HepG2 (cell line): Measurements from ENCODE around the gene ACSS1.

Experiments
- CEBPB ChIP-seq: IDR thresholded peaks from 2 replicates; pipeline ENCODE4 v1.6.1; 2011; ENCODE audit warnings: low read depth, low read length, improper control_type of control experiment, borderline replicate concordance
- DZIP1 ChIP-seq: sonication (generic); formaldehyde crosslinking; IDR thresholded peaks from 2 replicates; pipeline ENCODE4 v1.5.0; 2020; ENCODE audit warnings: mild to moderate bottlenecking, missing genetic modification reagents
- ELF4 ChIP-seq: sonication (generic); formaldehyde crosslinking; IDR thresholded peaks from 2 replicates; pipeline ENCODE4 v1.5.0; 2020; ENCODE audit warnings: missing genetic modification reagents, mild to moderate bottlenecking, moderate library complexity, borderline replicate concordance
- ERF ChIP-seq: IDR thresholded peaks from 2 replicates; pipeline ENCODE4 v1.6.1; 2018; ENCODE audit warnings: missing biosample characterization, missing genetic modification reagents
- IKZF1 ChIP-seq: fragments of 450-650 bp; IDR thresholded peaks from 2 replicates; pipeline ENCODE4 v1.7.1; 2016
- MBNL3 ChIP-seq: fragments of 250-450 bp; sonication (Bioruptor Pico); conservative IDR thresholded peaks from 2 replicates; pipeline ENCODE4 v1.8.0; 2022; ENCODE audit warnings: mild to moderate bottlenecking, inconsistent platforms
- MLX ChIP-seq: IDR thresholded peaks from 2 replicates; pipeline ENCODE4 v1.6.1; 2016
- ZC3H4 ChIP-seq: sonication (generic); formaldehyde crosslinking; IDR thresholded peaks from 2 replicates; pipeline ENCODE4 v1.4.0; 2020; ENCODE audit warnings: missing genetic modification reagents, borderline replicate concordance
- ZKSCAN8 ChIP-seq: IDR thresholded peaks from 2 replicates; pipeline ENCODE4 v1.6.1; 2016; ENCODE audit warnings: borderline replicate concordance, missing genetic modification reagents, missing compliant biosample characterization
- ZMYM3 ChIP-seq: sonication (generic); formaldehyde crosslinking; IDR thresholded peaks from 2 replicates; pipeline ENCODE4 v1.5.1; 2020; ENCODE audit warnings: mild to moderate bottlenecking, missing genetic modification reagents
- ZNF282 ChIP-seq: fragments of 450-650 bp; IDR thresholded peaks from 2 replicates; pipeline ENCODE4 v1.6.1; 2018; ENCODE audit not compliant: partially characterized antibody
- TF ChIP-seq, protein P1 (sequence below): IDR thresholded peaks from 2 replicates; pipeline ENCODE4 v1.6.1; 2016

DNA sequence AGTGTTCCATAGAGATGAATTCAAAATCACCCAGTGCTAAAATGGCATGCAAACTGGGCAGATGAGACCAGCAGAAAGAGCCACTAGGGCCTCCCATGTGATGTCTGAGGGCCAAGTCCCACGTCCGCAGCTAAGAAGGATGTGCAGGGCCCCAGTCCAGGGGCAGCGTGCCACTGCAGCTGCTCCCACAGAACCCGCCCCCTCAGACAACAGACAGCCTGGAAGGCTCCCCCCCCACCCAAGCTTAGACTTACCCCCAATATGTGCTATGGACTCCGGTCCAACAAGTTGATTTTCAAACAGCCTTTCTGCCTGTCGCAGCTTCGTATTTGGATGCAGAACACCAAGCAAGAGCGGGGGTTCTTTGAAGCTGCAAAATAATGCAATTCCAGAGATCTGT is 79.4 kb downstream of the ACSS1 start:
- TF ChIP-seq ZC3H4 (no peak), CEBPB (no peak), MBNL3 (CRISPR knock-in tag) (no peak), ZMYM3 (no peak), MLX (CRISPR knock-in tag) (no peak), ZKSCAN8 (CRISPR knock-in tag) (no peak), ERF (no peak), IKZF1 (no peak), ELF4 (CRISPR knock-in tag) (no peak), DZIP1 (CRISPR knock-in tag) (no peak), ZNF282 (no peak)
- TF ChIP-seq, protein P1, sequence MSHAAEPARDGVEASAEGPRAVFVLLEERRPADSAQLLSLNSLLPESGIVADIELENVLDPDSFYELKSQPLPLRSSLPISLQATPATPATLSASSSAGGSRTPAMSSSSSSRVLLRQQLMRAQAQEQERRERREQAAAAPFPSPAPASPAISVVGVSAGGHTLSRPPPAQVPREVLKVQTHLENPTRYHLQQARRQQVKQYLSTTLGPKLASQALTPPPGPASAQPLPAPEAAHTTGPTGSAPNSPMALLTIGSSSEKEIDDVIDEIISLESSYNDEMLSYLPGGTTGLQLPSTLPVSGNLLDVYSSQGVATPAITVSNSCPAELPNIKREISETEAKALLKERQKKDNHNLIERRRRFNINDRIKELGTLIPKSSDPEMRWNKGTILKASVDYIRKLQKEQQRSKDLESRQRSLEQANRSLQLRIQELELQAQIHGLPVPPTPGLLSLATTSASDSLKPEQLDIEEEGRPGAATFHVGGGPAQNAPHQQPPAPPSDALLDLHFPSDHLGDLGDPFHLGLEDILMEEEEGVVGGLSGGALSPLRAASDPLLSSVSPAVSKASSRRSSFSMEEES (CRISPR knock-in tag): no peak
